Body of pancreas (tissue), 4 donors: ENCODE results near the gene ZFP1. TPM values are rescaled to one million over a fixed set of nuclear protein-coding genes. Genes with fewer than 3 reads are reported as not detected.
"Not testable (repeated sequence)": the region's sequence is repeated elsewhere in the genome, so short reads cannot be mapped to it uniquely, and the experiment has no call there.

Source experiments
- ATAC-seq: fragments of 150-250 bp; one replicate; pipeline ENCODE4 v1.9.1; 2016
- DNase-seq, 4 donors: peaks; one replicate each; pipeline ENCODE4 v3.0.0-alpha.2; 2019
- H3K27ac ChIP-seq, 4 donors: fragments of 200-600 bp; sonication (generic); 1 replicate in 3 of 4; 2 replicates in 1 of 4; pipeline versions ENCODE4 v1.5.1 to v1.6.1; 2016 to 2019; ENCODE audit warnings: mild to moderate bottlenecking in 1 of 4, mixed read lengths in 1 of 4, moderate library complexity in 1 of 4
- H3K27me3 ChIP-seq, 2 donors: fragments of 200-600 bp; sonication (generic); one replicate each; pipeline ENCODE4 v1.6.0; 2016; ENCODE audit warnings: mild to moderate bottlenecking in 1 of 2
- H3K36me3 ChIP-seq, 2 donors: fragments of 200-600 bp; sonication (generic); replicated peaks in 1 of 2; 2 replicates each; pipeline ENCODE4 v1.5.1; 2016; ENCODE audit warnings: low read depth in 2 of 2; ENCODE audit not compliant: insufficient read depth in 1 of 2
- H3K4me1 ChIP-seq: fragments of 200-600 bp; sonication (generic); one replicate; pipeline ENCODE4 v1.6.0; 2016
- H3K4me3 ChIP-seq, 2 donors: fragments of 200-600 bp; sonication (generic); 1 replicate in 1 of 2; 2 replicates in 1 of 2; pipeline ENCODE4 v1.5.1; 2016 to 2019
- H3K9me3 ChIP-seq, 3 donors: fragments of 200-600 bp; sonication (generic); 1 replicate in 2 of 3; 2 replicates in 1 of 3; pipeline ENCODE4 v1.5.1; 2016
- CTCF ChIP-seq, 7 experiments: fragments of 450-650 bp in 4 of 7; fragments of 200-600 bp in 3 of 7; sonication (generic) in 3 of 7; IDR thresholded peaks; one replicate each; pipeline ENCODE4 v1.5.1; 2016 to 2019; ENCODE audit warnings: antibody characterized with exemption in 7 of 7
- POLR2A ChIP-seq, 3 donors: fragments of 450-650 bp; IDR thresholded peaks; one replicate each; pipeline ENCODE4 v1.6.1; 2016; ENCODE audit warnings: antibody characterized with exemption in 3 of 3, mild to moderate bottlenecking in 2 of 3
- WGBS, 2 donors: methylation state at CpG; one replicate each; pipeline ENCODE4 v1.1.5; 2017; 5-methylcytosine and 5-hydroxymethylcytosine counted together
- intact Hi-C: fragments of 100-400 bp; cut with DNase I; formaldehyde crosslinking; loops from one replicate; pipeline ENCODE4 v1.15.1; 2023
- total RNA-seq, 2 donors: library from RNA; depleted of rRNA; stranded (reverse); fragments of >200 nt; gene quantifications; one replicate each; pipeline ENCODE4 v1.1.0, GENCODE V29; 2016

Gene ZFP1
- total RNA-seq, 2 donors from 2014 or later, result 1.6 to 3.4 TPM

- intact Hi-C loops, result no loop called here
- TF ChIP-seq POLR2A (IDR thresholded peaks at IDR 0.05) (no peak), CTCF (IDR thresholded peaks at IDR 0.05) (no peak)
- Histone ChIP-seq H3K4me1 (peaks cover 50% of the 10 kb centered on the region), H3K27me3 (no peaks in the 10 kb centered on the region), H3K36me3 (no peaks in the 10 kb centered on the region), H3K4me3 (no peak overlapping the region), H3K27ac (peak overlapping the region in 3 of 4 donors; percentile 98 to 100 (median 99)), H3K9me3 (no peaks in the 10 kb centered on the region)
- ATAC-seq, result no peak
- 74 to 79% methylated on average over 24 to 25 of the region's 27 CpGs for WGBS, 2 donors
- peak in 3 of 4 donors; percentile 54 to 70 (median 68) for DNase-seq
Measured at GRCh38 chr16:75208861-75209505, 60.7 kb downstream of the ZFP1 start.

- 87 to 91% methylated on average over 7 of the region's 7 CpGs for WGBS, 2 donors
- intact Hi-C loops, ATAC-seq, H3K27me3 ChIP-seq, H3K36me3 ChIP-seq, H3K9me3 ChIP-seq, H3K4me3 ChIP-seq, DNase-seq: not testable (repeated sequence)
- Histone ChIP-seq H3K4me1 (peaks cover 45% of the 10 kb centered on the region), H3K27ac (peak overlapping the region in 3 of 4 donors; percentile 50 to 100 (median 98))
Measured at GRCh38 chr16:75209514-75209913, 61.2 kb downstream of the ZFP1 start.

- no peaks in the 10 kb centered on the region for H3K36me3 ChIP-seq
- ATAC-seq (no peak), DNase-seq (no peak)
- intact Hi-C loops, result no loop called here
- no peak overlapping the region for H3K4me3 ChIP-seq
- H3K27ac ChIP-seq, result peak overlapping the region in 3 of 4 donors; percentile 50 to 98 (median 58)
- 82 to 89% methylated on average over 4 to 5 of the region's 5 CpGs for WGBS, 2 donors
- peaks cover 45% of the 10 kb centered on the region for H3K4me1 ChIP-seq
- no peak for TF ChIP-seq POLR2A (IDR thresholded peaks at IDR 0.05)
- no peak for TF ChIP-seq CTCF (IDR thresholded peaks at IDR 0.05)
- no peaks in the 10 kb centered on the region for H3K9me3 ChIP-seq
- no peaks in the 10 kb centered on the region for H3K27me3 ChIP-seq
Measured at GRCh38 chr16:75209944-75210343, 61.6 kb downstream of the ZFP1 start.

GRCh38 chr16:75211286-75211685, 63.0 kb downstream of the ZFP1 start:
- 75 to 88% methylated on average over 10 of the region's 10 CpGs for WGBS, 2 donors
- H3K4me3 ChIP-seq, H3K27me3 ChIP-seq, intact Hi-C loops, H3K9me3 ChIP-seq, DNase-seq, H3K36me3 ChIP-seq, ATAC-seq: not testable (repeated sequence)
- Histone ChIP-seq H3K4me1 (peaks cover 54% of the 10 kb centered on the region), H3K27ac (peak overlapping the region in 3 of 4 donors; percentile 42 to 58 (median 47))

GRCh38 chr16:75216127-75216526, 67.8 kb downstream of the ZFP1 start:
- Histone ChIP-seq H3K4me3 (no peak overlapping the region), H3K4me1 (peaks cover 45% of the 10 kb centered on the region), H3K36me3 (no peaks in the 10 kb centered on the region), H3K27ac (peak overlapping the region; percentile 90 to 100 (median 96)), H3K27me3 (no peaks in the 10 kb centered on the region), H3K9me3 (no peaks in the 10 kb centered on the region)
- TF ChIP-seq POLR2A (IDR thresholded peaks at IDR 0.05) (peak; percentile 66 to 98 (median 95)), CTCF (IDR thresholded peaks at IDR 0.05) (no peak)
- intact Hi-C loops, result no loop called here
- ATAC-seq (peak; percentile 48), DNase-seq (peak; percentile 63 to 74 (median 68))
- 33 to 45% methylated on average over 2 of the region's 2 CpGs for WGBS, 2 donors

- peak in 1 of 4 donors; percentile 50 for DNase-seq
- WGBS, 2 donors, result 56 to 69% methylated on average over 7 of the region's 7 CpGs
- ATAC-seq, result no peak
- peaks cover 42% of the 10 kb centered on the region for H3K4me1 ChIP-seq
- no peaks in the 10 kb centered on the region for H3K27me3 ChIP-seq
- peak overlapping the region; percentile 90 to 100 (median 96) for H3K27ac ChIP-seq
- no peaks in the 10 kb centered on the region for H3K36me3 ChIP-seq
- H3K4me3 ChIP-seq, result no peak overlapping the region
- no peaks in the 10 kb centered on the region for H3K9me3 ChIP-seq
- intact Hi-C loops, result no loop called here
- TF ChIP-seq POLR2A (IDR thresholded peaks at IDR 0.05) (no peak), CTCF (IDR thresholded peaks at IDR 0.05) (no peak)
Measured at GRCh38 chr16:75216576-75216975, 68.3 kb downstream of the ZFP1 start.
